ENCODE results near the gene IDH3G.

IDH3G gene

GRCh38 chrX:153829549-153829798, 35.3 kb upstream of the IDH3G start:
- H3K4me3 ChIP-seq (ENCODE audit: low read depth, low read length, poor library complexity, severe bottlenecking), result no peak overlapping the region

DNA sequence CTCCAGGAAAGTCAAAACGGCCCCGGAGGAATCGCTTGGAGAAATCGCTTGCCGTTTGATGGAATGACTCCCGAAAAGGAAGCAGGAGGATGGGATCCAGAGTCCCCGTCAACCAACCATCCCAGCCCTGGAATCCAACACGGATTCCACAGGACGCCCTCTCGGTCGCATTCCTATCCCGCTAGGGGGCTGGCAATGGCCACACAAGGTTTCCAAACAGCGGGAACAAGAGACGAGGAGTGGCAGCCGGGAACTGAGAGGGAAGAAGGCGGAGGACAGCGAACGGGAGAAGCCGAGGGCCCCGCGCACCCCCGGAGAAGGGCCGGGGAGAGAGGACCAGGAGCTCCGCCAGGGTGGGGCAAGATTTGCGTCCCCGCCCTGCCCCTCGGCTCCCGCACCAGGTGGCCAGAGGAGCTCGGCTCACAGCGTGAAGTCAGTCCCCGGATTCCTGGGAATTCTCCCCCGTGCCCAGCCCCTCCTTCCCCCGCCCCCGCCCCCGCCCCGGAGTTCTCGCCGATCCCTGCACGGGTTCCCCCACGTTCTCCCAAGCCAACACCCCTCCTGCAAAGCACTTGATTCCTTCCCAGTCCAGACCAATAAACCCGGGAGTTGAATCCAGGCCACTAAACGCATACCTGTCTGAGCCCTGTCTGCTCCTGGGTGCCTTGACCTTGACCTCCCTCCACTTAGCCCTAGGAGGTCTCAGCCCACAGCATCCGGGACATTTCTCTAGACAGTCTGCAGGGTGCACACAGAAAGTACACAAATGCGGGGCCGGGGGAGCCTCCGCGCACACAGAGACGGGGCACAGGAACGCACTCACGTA, 34.8 kb upstream of the IDH3G start:
- TF ChIP-seq EZH2 (IDR thresholded peaks at IDR 0.05; ENCODE audit: borderline replicate concordance, low read length), result no peak
- Histone ChIP-seq H4K20me1 (ENCODE audit: insufficient read depth, low read length) (no peaks in the 10 kb centered on the region), H3F3A (ENCODE audit: insufficient read depth, low read length) (no peaks in the 10 kb centered on the region), H2AFZ (ENCODE audit: low read length) (no peak overlapping the region), H3K79me2 (ENCODE audit: insufficient read depth, low read length) (no peaks in the 10 kb centered on the region), H3K9ac (ENCODE audit: low read length) (no peak overlapping the region), H3K4me1 (ENCODE audit: insufficient read depth, low read length, severe bottlenecking) (no peaks in the 10 kb centered on the region), H3K27me3 (ENCODE audit: insufficient read depth, low read length) (no peaks in the 10 kb centered on the region), H3K4me3 (ENCODE audit: low read depth, low read length, poor library complexity, severe bottlenecking) (no peak overlapping the region), H3K4me2 (ENCODE audit: low read length) (no peak overlapping the region), H3K27ac (ENCODE audit: low read depth, low read length, poor library complexity, severe bottlenecking) (no peak overlapping the region), H3K36me3 (ENCODE audit: insufficient read depth, low read length) (no peaks in the 10 kb centered on the region), H3K9me2 (ENCODE audit: low read depth, low read length) (no peaks in the 10 kb centered on the region), H3K9me3 (ENCODE audit: low read length) (no peaks in the 10 kb centered on the region)

More at GRCh38 chrX:153829549-153829798, 35.3 kb upstream of the IDH3G start:
- H3K9me3 ChIP-seq (ENCODE audit: low read length), result no peaks in the 10 kb centered on the region
- TF ChIP-seq CTCF (IDR thresholded peaks at IDR 0.05; ENCODE audit: low read length), result no peak
- no peak for TF ChIP-seq EZH2 (IDR thresholded peaks at IDR 0.05; ENCODE audit: borderline replicate concordance, low read length)
- no peak overlapping the region for H3K27ac ChIP-seq (ENCODE audit: low read depth, low read length, poor library complexity, severe bottlenecking)
- H3K27me3 ChIP-seq (ENCODE audit: insufficient read depth, low read length), result no peaks in the 10 kb centered on the region
- H3F3A ChIP-seq (ENCODE audit: insufficient read depth, low read length), result no peaks in the 10 kb centered on the region
- no peaks in the 10 kb centered on the region for H3K4me1 ChIP-seq (ENCODE audit: insufficient read depth, low read length, severe bottlenecking)
- H2AFZ ChIP-seq (ENCODE audit: low read length), result no peak overlapping the region
- H4K20me1 ChIP-seq (ENCODE audit: insufficient read depth, low read length), result no peaks in the 10 kb centered on the region
- no peak overlapping the region for H3K9ac ChIP-seq (ENCODE audit: low read length)
- no peak overlapping the region for H3K4me2 ChIP-seq (ENCODE audit: low read length)
- H3K9me2 ChIP-seq (ENCODE audit: low read depth, low read length), result no peaks in the 10 kb centered on the region
- H3K36me3 ChIP-seq (ENCODE audit: insufficient read depth, low read length), result no peaks in the 10 kb centered on the region
- no peaks in the 10 kb centered on the region for H3K79me2 ChIP-seq (ENCODE audit: insufficient read depth, low read length)

DNA sequence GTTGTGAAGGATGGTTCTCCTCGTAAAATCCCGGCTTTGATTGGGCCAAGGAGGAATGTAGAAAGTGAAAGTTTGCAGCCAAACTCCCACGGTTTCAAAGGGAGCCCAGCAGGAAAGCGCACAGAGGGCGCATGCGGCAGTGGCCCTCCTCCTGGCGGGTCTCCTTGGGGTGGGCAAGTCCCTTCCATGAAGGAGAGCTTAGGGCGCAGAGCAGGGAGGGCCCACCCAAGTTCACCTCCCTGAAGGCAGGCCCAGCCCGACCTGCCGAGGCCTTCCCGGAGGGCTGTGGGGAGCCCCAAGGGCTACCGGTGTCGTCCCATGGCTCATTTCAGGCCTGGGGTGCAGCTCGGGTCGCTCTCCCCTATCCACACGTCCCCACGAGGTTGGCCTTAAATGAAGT, 34.1 kb upstream of the IDH3G start:
- Histone ChIP-seq H3K9me3 (ENCODE audit: low read length) (no peaks in the 10 kb centered on the region), H3K36me3 (ENCODE audit: insufficient read depth, low read length) (no peaks in the 10 kb centered on the region), H3K4me1 (ENCODE audit: insufficient read depth, low read length, severe bottlenecking) (no peaks in the 10 kb centered on the region), H4K20me1 (ENCODE audit: insufficient read depth, low read length) (no peaks in the 10 kb centered on the region), H3K4me3 (ENCODE audit: low read depth, low read length, poor library complexity, severe bottlenecking) (no peak overlapping the region), H3K9me2 (ENCODE audit: low read depth, low read length) (no peaks in the 10 kb centered on the region), H3F3A (ENCODE audit: insufficient read depth, low read length) (no peaks in the 10 kb centered on the region), H3K4me2 (ENCODE audit: low read length) (no peak overlapping the region), H2AFZ (ENCODE audit: low read length) (no peak overlapping the region), H3K27ac (ENCODE audit: low read depth, low read length, poor library complexity, severe bottlenecking) (no peak overlapping the region), H3K9ac (ENCODE audit: low read length) (no peak overlapping the region), H3K27me3 (ENCODE audit: insufficient read depth, low read length) (no peaks in the 10 kb centered on the region), H3K79me2 (ENCODE audit: insufficient read depth, low read length) (no peaks in the 10 kb centered on the region)
- TF ChIP-seq EZH2 (IDR thresholded peaks at IDR 0.05; ENCODE audit: borderline replicate concordance, low read length) (no peak), CTCF (IDR thresholded peaks at IDR 0.05; ENCODE audit: low read length) (no peak)

- Histone ChIP-seq H3K4me3 (ENCODE audit: low read depth, low read length, poor library complexity, severe bottlenecking) (no peak overlapping the region), H3K9me3 (ENCODE audit: low read length) (no peaks in the 10 kb centered on the region), H2AFZ (ENCODE audit: low read length) (no peak overlapping the region), H3K4me1 (ENCODE audit: insufficient read depth, low read length, severe bottlenecking) (no peaks in the 10 kb centered on the region), H3K4me2 (ENCODE audit: low read length) (no peak overlapping the region), H3K27me3 (ENCODE audit: insufficient read depth, low read length) (no peaks in the 10 kb centered on the region), H3F3A (ENCODE audit: insufficient read depth, low read length) (no peaks in the 10 kb centered on the region), H3K9me2 (ENCODE audit: low read depth, low read length) (no peaks in the 10 kb centered on the region), H4K20me1 (ENCODE audit: insufficient read depth, low read length) (no peaks in the 10 kb centered on the region), H3K79me2 (ENCODE audit: insufficient read depth, low read length) (no peaks in the 10 kb centered on the region), H3K27ac (ENCODE audit: low read depth, low read length, poor library complexity, severe bottlenecking) (no peak overlapping the region), H3K36me3 (ENCODE audit: insufficient read depth, low read length) (no peaks in the 10 kb centered on the region), H3K9ac (ENCODE audit: low read length) (no peak overlapping the region)
- TF ChIP-seq CTCF (IDR thresholded peaks at IDR 0.05; ENCODE audit: low read length) (no peak), EZH2 (IDR thresholded peaks at IDR 0.05; ENCODE audit: borderline replicate concordance, low read length) (no peak)
These were observed 33.7 kb upstream of the IDH3G start for GRCh38 chrX:153827903-153828302.

All from OCI-LY1 (cell line).